ENCODE measurements around the gene NANP. TPM values are rescaled to one million over a fixed set of nuclear protein-coding genes. Genes with fewer than 3 reads are reported as not detected.

Gene NANP
- total RNA-seq, 1 experiment from 2014 or later = 7.1 TPM

- Histone ChIP-seq H4K8ac (replicated peaks; ENCODE audit: insufficient read length, low read depth, low read length) (no peak overlapping the region), H4K91ac (ENCODE audit: insufficient read length, low read depth, low read length) (no peak overlapping the region), H4K5ac (ENCODE audit: insufficient read length, low read depth, low read length) (no peak overlapping the region), H3K23ac (ENCODE audit: insufficient read length, low read depth, low read length) (no peak overlapping the region), H3K79me1 (ENCODE audit: insufficient read depth, low read depth, low read length, poor library complexity, severe bottlenecking) (no peaks in the 10 kb centered on the region), H3K9ac (ENCODE audit: extremely low read depth, insufficient read length, low read length) (no peak overlapping the region), H3K27me3 (ENCODE audit: insufficient read depth, low read length) (no peaks in the 10 kb centered on the region), H2BK15ac (ENCODE audit: low read depth, low read length) (no peak overlapping the region), H2BK12ac (ENCODE audit: insufficient read length, low read depth, low read length) (no peak overlapping the region), H2AFZ (ENCODE audit: low read length) (no peak overlapping the region), H3K14ac (ENCODE audit: insufficient read depth, low read length) (no peak overlapping the region), H3K56ac (ENCODE audit: insufficient read length, low read depth, low read length) (no peak overlapping the region), H3K4ac (ENCODE audit: low read depth, low read length) (no peak overlapping the region), H4K20me1 (ENCODE audit: control insufficient read depth, insufficient read depth, insufficient read length) (no peaks in the 10 kb centered on the region), H3K4me2 (ENCODE audit: insufficient read depth, insufficient read length, low read length) (no peak overlapping the region), H2BK5ac (ENCODE audit: insufficient read length, low read length) (no peak overlapping the region), H3K9me3 (ENCODE audit: control insufficient read depth, low read depth, low read length) (no peaks in the 10 kb centered on the region), H3K4me1 (ENCODE audit: insufficient read depth, low read length) (no peaks in the 10 kb centered on the region), H2AK5ac (ENCODE audit: insufficient read length, low read length) (no peak overlapping the region), H3K18ac (ENCODE audit: insufficient read length, low read depth, low read length) (no peak overlapping the region), H3K79me2 (ENCODE audit: insufficient read depth, low read length) (no peaks in the 10 kb centered on the region), H3K27ac (ENCODE audit: insufficient read length, low read depth, low read length) (no peak overlapping the region), H3K23me2 (ENCODE audit: insufficient read length, low read depth, low read length, poor library complexity, severe bottlenecking) (no peaks in the 10 kb centered on the region), H3T11ph (ENCODE audit: low read length) (no peak overlapping the region), H2BK120ac (ENCODE audit: low read depth, low read length, poor library complexity, severe bottlenecking) (no peak overlapping the region), H2BK20ac (ENCODE audit: low read depth, low read length, poor library complexity, severe bottlenecking) (no peak overlapping the region)
- no peak overlapping the region for H3K4me3 Mint-ChIP-seq
- no peak for TF ChIP-seq CTCF (conservative IDR thresholded peaks at IDR 0.05)
- peaks cover 2% of the 10 kb centered on the region in 2 experiments; a peak in 1 of 4 replicates for H3K4me1 Mint-ChIP-seq
- peaks cover 0 to 3% of the 10 kb centered on the region in 2 experiments; a peak in 3 of 5 replicates for H3K9me3 Mint-ChIP-seq
- H3K36me3 Mint-ChIP-seq (ENCODE audit: insufficient read depth in 1 of 3, low read depth in 3 of 3) = peaks cover 0 to 8% (median 2%) of the 10 kb centered on the region in 3 experiments; a peak in 5 of 7 replicates
- DNase-seq = no peak
- H3K27me3 Mint-ChIP-seq (ENCODE audit: low read depth) = no peaks in the 10 kb centered on the region
- H3K27ac Mint-ChIP-seq = no peak overlapping the region
These were observed 36.2 kb upstream of the NANP start for GRCh38 chr20:25659999-25660398.
